ENCODE data around the gene CEP57.
"Not testable (repeated sequence)": the region's sequence is repeated elsewhere in the genome, so short reads cannot be mapped to it uniquely, and the experiment has no call there.

Gene CEP57

GRCh38 chr11:95860024-95860423 is 69.7 kb downstream of the CEP57 start:
- not testable (repeated sequence) for DNase-seq (ENCODE audit: low read depth)

- DNase-seq (ENCODE audit: low read depth): no peak
These were observed 73.3 kb downstream of the CEP57 start for GRCh38 chr11:95863486-95864140.

GRCh38 chr11:95867105-95867504 is 76.8 kb downstream of the CEP57 start:
- DNase-seq (ENCODE audit: low read depth): no peak

GRCh38 chr11:95870877-95871276 is 80.6 kb downstream of the CEP57 start:
- DNase-seq (ENCODE audit: low read depth): not testable (repeated sequence)

GRCh38 chr11:95877291-95877690 is 87.0 kb downstream of the CEP57 start:
- no peak for DNase-seq (ENCODE audit: low read depth)

Data from CMK (cell line).